AG10803 (cell line): ENCODE data around the gene KLKB1.
"Not testable (repeated sequence)": the region's sequence is repeated elsewhere in the genome, so short reads cannot be mapped to it uniquely, and the experiment has no call there.

Experiments used
- DNase-seq: peaks from one replicate; pipeline ENCODE4 v3.0.0; 2010; ENCODE audit warnings: low read depth
- H3K4me3 ChIP-seq: 2 replicates; pipeline ENCODE4 v1.5.1; 2011; ENCODE audit warnings: mild to moderate bottlenecking, low read length, control low read depth
- CTCF ChIP-seq: conservative IDR thresholded peaks from 2 replicates; pipeline ENCODE4 v1.5.1; 2011; ENCODE audit warnings: mild to moderate bottlenecking, low read length, control low read depth, inconsistent platforms

KLKB1 gene

GRCh38 chr4:186264660-186265059 lies 37.4 kb downstream of the KLKB1 start:
- H3K4me3 ChIP-seq, result no peak overlapping the region
- TF ChIP-seq CTCF, result no peak
- DNase-seq, result no peak

GRCh38 chr4:186265250-186265649 lies 37.9 kb downstream of the KLKB1 start:
- DNase-seq, H3K4me3 ChIP-seq: not testable (repeated sequence)

- no peak for TF ChIP-seq CTCF
- no peak for DNase-seq
- H3K4me3 ChIP-seq, result no peak within 1 kb of the TSS
Measured at GRCh38 chr4:186265683-186266652, 38.7 kb downstream of the KLKB1 start, which contains the start of gene F11. F11 (plus strand) TSS chr4:186266189; CDS start chr4:186267137, 948 bp downstream.

GRCh38 chr4:186266729-186267456 lies 39.6 kb downstream of the KLKB1 start:
- peak; percentile 35 for DNase-seq
- TF ChIP-seq CTCF, result no peak
- H3K4me3 ChIP-seq, result no peak overlapping the region

GRCh38 chr4:186271081-186271678 lies 43.9 kb downstream of the KLKB1 start:
- no peak overlapping the region for H3K4me3 ChIP-seq
- no peak for TF ChIP-seq CTCF
- DNase-seq, result no peak

GRCh38 chr4:186272699-186273391 lies 45.5 kb downstream of the KLKB1 start:
- DNase-seq, result no peak
- TF ChIP-seq CTCF, result no peak
- H3K4me3 ChIP-seq, result no peak overlapping the region

GRCh38 chr4:186273392-186273789 lies 46.1 kb downstream of the KLKB1 start:
- H3K4me3 ChIP-seq, DNase-seq: not testable (repeated sequence)
